Right lobe of liver (tissue), 4 donors: ENCODE data around the gene ONECUT1.

Experiments
- CTCF ChIP-seq, 4 donors: fragments of 200-600 bp in 3 of 4; fragments of 450-650 bp in 1 of 4; IDR thresholded peaks; one replicate each; pipeline versions ENCODE4 v1.5.1 to v1.8.0; 2016 to 2022; ENCODE audit warnings: antibody characterized with exemption in 4 of 4, mild to moderate bottlenecking in 2 of 4
- POLR2A ChIP-seq: fragments of 450-650 bp; IDR thresholded peaks from one replicate; pipeline ENCODE4 v1.6.1; 2017; ENCODE audit warnings: antibody characterized with exemption, mild to moderate bottlenecking
- donor health status: DM: no; HTN: no; CAD: no.
- donor health status: DM: no; HTN: no; CAD: no.
- donor health status: DM: no; HTN: yes; CAD: no.

GRCh38 chr15:52802110-52802509 is 12.0 kb upstream of the ONECUT1 start:
- TF ChIP-seq CTCF (IDR thresholded peaks at IDR 0.05) (no peak), POLR2A (no peak)
